Dermis blood vessel endothelial cell (primary cell): Measurements from ENCODE around the gene ELOVL5. TPM values are rescaled to one million over a fixed set of nuclear protein-coding genes. Genes with fewer than 3 reads are reported as not detected.

Experiments
- DNase-seq: peaks from one replicate; pipeline ENCODE4 v3.0.0; 2010
- total RNA-seq: library from RNA; depleted of rRNA; stranded (reverse); fragments of >200 nt; gene quantifications from 2 replicates; pipeline ENCODE4 v1.2.3, GENCODE V29; 2014

ELOVL5 gene
- total RNA-seq, 1 donor from 2014 or later: 74.2 TPM

DNA sequence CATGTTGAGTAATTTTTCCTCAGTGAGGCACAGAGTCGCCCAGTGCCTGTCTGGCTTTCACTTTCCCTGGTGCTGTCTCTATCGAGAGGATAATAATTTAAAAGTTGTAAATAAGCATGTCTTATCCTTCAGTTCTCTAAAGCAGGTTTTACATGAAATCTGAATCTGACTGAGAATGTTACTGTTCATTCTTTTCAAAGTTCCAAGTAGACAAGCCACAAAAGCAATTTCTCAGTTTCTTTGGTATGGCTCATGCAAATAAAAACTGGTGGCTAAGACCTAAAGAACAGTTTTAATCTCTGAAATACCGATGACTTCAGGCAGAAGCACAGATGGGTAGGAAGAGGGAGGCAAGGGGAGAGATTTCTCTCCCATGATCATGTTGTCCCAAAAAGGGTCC lies 112.5 kb downstream of the ELOVL5 start:
- no peak for DNase-seq

DNA sequence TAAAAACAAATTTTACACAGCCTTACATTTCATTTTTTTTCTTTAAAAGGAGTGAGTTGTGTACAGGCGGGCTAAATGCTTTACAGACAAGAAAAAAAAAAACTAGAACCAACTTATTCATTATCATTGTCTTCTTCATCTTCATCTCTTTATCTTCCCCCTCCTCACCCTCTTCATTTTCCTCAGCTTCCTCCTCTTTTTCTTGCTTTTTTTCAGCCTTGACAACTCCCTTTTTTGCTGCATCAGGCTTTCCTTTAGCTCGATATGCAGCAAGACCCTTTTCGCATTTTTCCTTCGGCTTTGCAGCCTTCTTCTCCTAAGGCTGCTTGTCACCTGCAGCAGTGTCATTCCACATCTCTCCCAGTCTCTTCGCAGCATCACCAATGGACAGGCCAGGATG lies 113.2 kb downstream of the ELOVL5 start:
- DNase-seq: no peak

DNA sequence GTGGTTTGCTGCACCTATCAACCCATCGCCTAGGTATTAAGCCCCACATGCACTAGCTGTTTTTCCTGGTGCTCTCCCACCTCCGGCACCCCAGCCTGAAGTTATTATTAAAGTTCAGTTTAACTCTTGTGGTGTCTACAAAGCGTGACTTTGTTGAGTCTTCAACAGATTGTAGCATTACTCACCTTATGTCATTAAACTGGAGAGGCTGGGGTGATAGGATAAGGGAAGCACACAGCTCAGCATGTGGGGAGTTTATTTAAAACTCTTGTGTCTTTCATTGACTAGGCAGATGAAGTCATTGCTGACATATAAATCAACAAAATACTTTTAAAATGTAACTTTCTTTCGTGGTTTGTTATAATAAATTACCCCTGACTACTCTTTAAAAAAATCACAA lies 115.4 kb downstream of the ELOVL5 start:
- DNase-seq: no peak

DNA sequence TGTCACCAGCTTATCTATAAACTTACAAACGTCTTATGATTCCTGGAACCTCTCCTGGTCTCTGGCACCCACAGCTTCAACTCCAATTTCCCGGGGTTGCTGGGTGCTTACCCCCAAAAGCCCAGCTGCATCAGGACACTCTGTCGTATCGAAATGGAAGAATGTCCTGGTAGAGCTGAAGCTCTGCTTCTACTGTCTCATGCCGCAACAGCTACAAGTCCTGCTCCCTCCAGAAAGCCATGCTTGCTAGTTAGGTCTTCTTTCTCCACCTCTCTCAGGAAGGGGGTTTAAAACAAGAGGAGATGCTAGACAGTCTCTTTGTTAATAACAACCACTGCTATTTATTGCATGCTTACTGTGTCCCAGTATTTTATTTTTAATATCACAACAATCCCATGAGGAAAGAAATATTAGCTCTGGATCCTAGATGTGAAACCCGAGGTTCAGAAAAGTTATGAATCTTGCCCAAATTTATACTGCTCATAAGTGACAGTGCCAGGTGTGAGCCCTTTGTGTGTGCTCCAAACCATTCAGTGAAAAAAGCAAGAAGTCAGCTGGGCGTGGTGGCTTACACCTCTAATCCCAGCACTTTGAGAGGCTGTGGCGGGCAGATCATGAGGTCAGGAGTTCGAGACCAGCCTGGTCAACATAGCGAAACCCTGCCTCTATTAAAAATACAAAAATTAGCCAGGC lies 117.8 kb downstream of the ELOVL5 start:
- DNase-seq: no peak

DNA sequence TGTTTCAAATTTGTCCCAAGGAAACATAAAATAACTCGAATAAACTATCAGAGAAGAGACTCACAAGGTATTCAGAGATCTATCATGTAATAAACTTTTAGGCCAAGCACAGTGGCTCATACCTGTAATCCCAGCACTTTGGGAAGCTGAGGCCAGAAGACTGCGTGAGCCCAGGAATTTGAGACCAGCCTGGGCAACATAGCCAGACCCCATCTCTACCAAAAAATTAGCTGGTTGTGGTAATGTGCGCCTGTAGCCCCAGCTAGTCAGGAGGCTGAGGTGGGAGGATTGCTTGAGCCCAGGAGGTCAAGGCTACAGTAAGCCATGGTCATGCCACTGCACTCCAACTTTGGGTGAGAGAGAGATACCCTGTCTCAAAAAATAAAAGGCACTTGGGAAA lies 120.9 kb downstream of the ELOVL5 start:
- DNase-seq: no peak

DNA sequence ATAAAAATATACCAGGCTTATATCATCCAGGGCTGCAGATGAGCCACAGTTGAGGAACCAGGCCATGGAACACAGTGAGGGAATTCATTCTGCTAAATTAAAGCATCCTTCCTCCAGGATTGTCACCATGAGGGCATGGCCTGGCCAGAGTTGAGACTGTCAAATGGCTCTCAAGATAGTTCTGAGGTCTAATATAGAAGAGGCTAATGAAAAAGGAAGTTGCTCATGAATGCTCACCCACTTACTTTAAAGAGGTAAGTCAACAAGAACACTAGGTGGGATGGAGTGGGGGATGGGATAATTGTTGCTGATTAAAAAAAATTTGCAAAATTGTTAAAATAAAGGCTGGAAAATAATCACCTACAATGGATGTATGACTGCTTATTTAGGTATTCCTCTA lies 128.1 kb downstream of the ELOVL5 start:
- no peak for DNase-seq

Other genes with a start within 250 kb of the ELOVL5 start
- gene GCM1, start 200.1 kb downstream of the ELOVL5 start, total RNA-seq: not detected in 2 replicates
- gene GCLC, start 196.2 kb upstream of the ELOVL5 start, total RNA-seq: 30.1 and 33.4 TPM in 2 replicates